Rectal smooth muscle tissue (tissue), 1 donor: ENCODE data around the gene KRT13.

Experiments used
- H3K27ac ChIP-seq: one replicate; pipeline ENCODE4 v1.7.0; 2013; ENCODE audit warnings: low read depth, low read length, inconsistent platforms
- H3K27me3 ChIP-seq: one replicate; pipeline ENCODE4 v1.7.0; 2013; ENCODE audit warnings: low read length; ENCODE audit not compliant: control insufficient read depth, insufficient read depth
- H3K36me3 ChIP-seq: one replicate; pipeline ENCODE4 v1.7.0; 2013; ENCODE audit warnings: low read length; ENCODE audit not compliant: control insufficient read depth, insufficient read depth
- H3K4me1 ChIP-seq: one replicate; pipeline ENCODE4 v1.7.0; 2013; ENCODE audit warnings: low read length; ENCODE audit not compliant: control insufficient read depth, insufficient read depth
- H3K4me3 ChIP-seq: one replicate; pipeline ENCODE4 v1.7.0; 2013; ENCODE audit warnings: low read length
- H3K9ac ChIP-seq: one replicate; pipeline ENCODE4 v1.7.0; 2013; ENCODE audit warnings: low read length

The KRT13 gene

GRCh38 chr17:41505007-41505808 lies at the start of gene KRT13:
Gene KRT13 (minus strand): TSS chr17:41505612. CDS start chr17:41505550, 62 bp downstream.
- Histone ChIP-seq H3K9ac (no peak within 1 kb of the TSS), H3K4me3 (no peak within 1 kb of the TSS), H3K27ac (no peak within 1 kb of the TSS), H3K4me1 (peaks cover 3% of the 10 kb centered on the region), H3K36me3 (no peaks in the 10 kb centered on the region), H3K27me3 (no peaks in the 10 kb centered on the region)

- no peak overlapping the region for H3K27ac ChIP-seq
- no peaks in the 10 kb centered on the region for H3K36me3 ChIP-seq
- no peak overlapping the region for H3K4me3 ChIP-seq
- no peaks in the 10 kb centered on the region for H3K27me3 ChIP-seq
- peaks cover under 1% of the 10 kb centered on the region for H3K4me1 ChIP-seq
- no peak overlapping the region for H3K9ac ChIP-seq
Measured at GRCh38 chr17:41553987-41554680, 48.7 kb upstream of the KRT13 start.

DNA sequence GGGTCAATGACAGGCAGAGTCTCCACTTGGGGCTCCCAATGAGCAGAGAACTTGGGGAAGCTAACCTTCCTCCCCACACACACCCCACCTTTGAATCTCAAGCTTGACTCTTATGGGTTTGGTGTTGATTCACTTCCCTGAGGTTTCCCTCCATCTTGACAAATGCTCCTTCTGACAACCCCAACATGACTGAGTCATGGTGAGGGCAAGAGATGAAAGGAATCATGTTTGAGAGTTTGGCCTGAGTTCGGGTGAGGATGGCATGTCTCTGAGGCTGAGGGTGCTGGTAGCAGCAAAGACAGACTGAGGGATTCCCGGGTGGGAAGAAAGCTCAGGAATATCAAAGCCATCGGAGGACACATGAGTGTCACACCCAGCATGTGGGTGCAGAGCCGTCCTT lies 47.8 kb upstream of the KRT13 start:
- Histone ChIP-seq H3K27me3 (peaks cover 1% of the 10 kb centered on the region), H3K36me3 (no peaks in the 10 kb centered on the region), H3K4me1 (peaks cover 6% of the 10 kb centered on the region), H3K9ac (no peak overlapping the region), H3K4me3 (no peak overlapping the region), H3K27ac (no peak overlapping the region)

DNA sequence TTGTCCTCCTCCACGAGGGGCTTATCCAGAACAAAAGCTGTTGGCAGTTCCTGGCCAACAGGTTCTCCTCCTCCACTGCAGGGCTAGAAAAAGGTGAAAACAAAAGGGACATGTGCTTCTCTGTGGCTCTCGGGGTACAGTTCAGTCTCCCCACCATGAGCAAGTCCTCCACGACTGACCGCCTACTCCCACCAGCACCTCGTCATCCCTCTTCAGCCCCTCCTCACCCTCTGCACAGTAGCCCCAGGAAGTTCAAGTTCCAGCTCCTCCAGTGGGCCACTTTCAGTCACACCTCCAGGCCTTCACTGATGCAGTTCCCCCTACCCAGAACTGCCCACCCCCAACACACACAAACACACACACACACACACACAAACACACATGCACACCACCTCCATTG lies 47.0 kb upstream of the KRT13 start:
- H3K4me1 ChIP-seq = peaks cover 10% of the 10 kb centered on the region
- H3K36me3 ChIP-seq = no peaks in the 10 kb centered on the region
- no peak overlapping the region for H3K9ac ChIP-seq
- H3K4me3 ChIP-seq = no peak overlapping the region
- H3K27ac ChIP-seq = no peak overlapping the region
- peaks cover 4% of the 10 kb centered on the region for H3K27me3 ChIP-seq

DNA sequence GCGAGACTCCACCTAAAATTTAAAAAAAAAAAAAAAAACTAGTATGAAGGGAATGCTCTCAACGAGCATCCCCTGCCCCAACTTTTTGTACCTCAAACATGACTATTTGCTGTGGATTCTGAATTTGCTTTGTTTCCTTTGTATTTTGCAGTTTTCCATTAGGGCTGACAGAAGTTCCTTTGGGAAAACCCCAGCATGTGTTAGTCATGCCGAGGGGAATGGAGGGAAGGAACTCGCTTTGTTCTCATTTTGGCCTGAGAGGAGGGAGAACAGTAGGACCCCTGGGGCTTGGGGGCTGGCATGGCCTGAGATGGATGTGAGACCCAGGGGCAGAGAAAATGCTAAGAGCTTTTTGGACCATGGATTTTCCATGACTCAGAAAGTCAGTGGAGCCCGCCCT lies 46.0 kb upstream of the KRT13 start:
- no peak overlapping the region for H3K9ac ChIP-seq
- H3K27me3 ChIP-seq = peaks cover 4% of the 10 kb centered on the region
- H3K4me1 ChIP-seq = peaks cover 10% of the 10 kb centered on the region
- no peak overlapping the region for H3K4me3 ChIP-seq
- H3K36me3 ChIP-seq = no peaks in the 10 kb centered on the region
- no peak overlapping the region for H3K27ac ChIP-seq

GRCh38 chr17:41549596-41550039 lies 44.2 kb upstream of the KRT13 start:
- Histone ChIP-seq H3K27ac (no peak overlapping the region), H3K4me1 (peaks cover 10% of the 10 kb centered on the region), H3K9ac (no peak overlapping the region), H3K4me3 (no peak overlapping the region), H3K27me3 (peaks cover 4% of the 10 kb centered on the region), H3K36me3 (no peaks in the 10 kb centered on the region)

DNA sequence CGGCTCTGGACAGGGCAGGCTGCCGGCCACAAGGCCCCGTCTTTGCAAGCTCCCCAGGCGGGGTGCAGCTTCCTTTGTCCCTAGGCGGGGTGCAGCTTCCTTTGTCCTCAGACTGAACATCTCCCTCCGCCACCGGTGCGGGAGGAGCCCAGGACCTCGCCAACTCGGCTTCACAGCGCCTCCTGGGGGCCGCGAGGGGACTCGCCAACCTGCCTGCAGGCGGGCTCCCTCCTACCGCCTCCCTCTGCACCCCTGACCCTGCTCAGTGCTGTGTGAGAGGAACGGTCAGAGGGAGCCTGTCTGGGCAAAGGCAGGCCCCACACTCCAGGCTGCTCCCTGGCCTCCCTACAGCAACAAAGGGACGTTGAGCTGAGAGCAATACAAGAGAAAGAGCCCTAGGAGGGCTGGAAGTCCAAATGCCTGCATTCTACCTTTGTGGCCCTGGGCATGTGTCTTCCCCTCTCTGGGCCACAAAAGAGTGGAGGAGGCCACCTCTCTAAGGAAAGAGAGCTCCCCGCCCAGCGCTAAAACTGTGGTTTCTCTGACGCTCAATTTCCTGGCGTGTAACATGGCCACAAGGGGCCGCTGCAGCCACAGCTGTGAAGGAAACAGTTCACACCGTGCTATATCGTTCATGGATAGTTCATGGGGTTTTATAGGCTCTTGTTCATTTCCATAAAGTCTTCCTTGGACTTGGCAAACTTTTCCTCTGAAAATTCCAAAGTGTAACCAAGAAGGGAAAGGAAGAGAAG lies 43.6 kb upstream of the KRT13 start:
- Histone ChIP-seq H3K4me1 (peaks cover 10% of the 10 kb centered on the region), H3K36me3 (no peaks in the 10 kb centered on the region), H3K4me3 (peak overlapping the region; percentile 59), H3K27me3 (peaks cover 4% of the 10 kb centered on the region), H3K9ac (no peak overlapping the region), H3K27ac (no peak overlapping the region)

GRCh38 chr17:41547921-41548843 lies 42.8 kb upstream of the KRT13 start:
- H3K27me3 ChIP-seq = peaks cover 4% of the 10 kb centered on the region
- H3K4me3 ChIP-seq = peak overlapping the region; percentile 59
- H3K36me3 ChIP-seq = no peaks in the 10 kb centered on the region
- H3K4me1 ChIP-seq = peaks cover 10% of the 10 kb centered on the region
- H3K9ac ChIP-seq = no peak overlapping the region
- no peak overlapping the region for H3K27ac ChIP-seq

DNA sequence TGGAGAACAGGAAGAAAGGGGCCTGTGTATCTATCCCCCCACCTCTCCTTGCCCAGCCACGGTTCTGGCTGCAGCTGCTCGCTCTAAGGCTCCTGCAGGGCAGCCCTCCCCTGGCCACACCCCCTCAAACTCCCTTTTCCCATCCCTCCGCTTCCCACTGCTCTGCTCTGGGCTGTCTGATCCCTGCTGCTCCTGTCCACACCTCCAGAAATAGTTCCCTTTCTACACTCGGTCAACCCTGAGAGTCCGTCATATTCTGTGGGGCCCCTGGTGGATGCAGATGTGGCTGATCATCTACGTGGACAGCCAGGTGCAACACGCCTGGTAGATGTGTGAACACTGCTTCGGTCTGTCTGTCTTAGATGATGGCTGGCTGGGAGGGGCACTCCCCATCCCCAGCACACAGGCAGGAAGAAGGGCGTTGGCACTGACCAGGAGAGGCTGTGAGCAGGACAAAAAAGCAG lies 42.0 kb upstream of the KRT13 start:
- Histone ChIP-seq H3K36me3 (no peaks in the 10 kb centered on the region), H3K27ac (no peak overlapping the region), H3K9ac (no peak overlapping the region), H3K4me3 (no peak overlapping the region), H3K27me3 (peaks cover 4% of the 10 kb centered on the region), H3K4me1 (peaks cover 10% of the 10 kb centered on the region)

DNA sequence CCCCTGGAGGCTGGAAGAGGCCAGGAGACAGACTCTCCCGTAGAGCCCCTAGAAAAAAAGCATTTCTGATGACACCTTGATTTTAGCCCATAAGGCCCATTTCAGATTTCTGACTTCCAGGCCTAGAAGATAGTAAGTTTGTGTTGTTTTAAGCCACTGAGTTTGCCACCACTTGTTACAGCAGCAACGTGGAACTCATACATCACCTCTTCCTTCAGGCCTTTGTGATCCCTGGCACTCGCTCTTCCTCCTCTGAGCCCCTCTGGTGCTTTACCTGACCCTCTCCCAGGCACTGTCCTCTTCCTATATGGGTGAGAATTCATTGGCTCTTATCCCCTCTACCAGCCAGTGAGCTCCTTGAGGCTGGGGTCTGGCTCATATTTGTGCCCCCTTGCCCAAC lies 41.4 kb upstream of the KRT13 start:
- H3K4me1 ChIP-seq = peaks cover 10% of the 10 kb centered on the region
- no peak overlapping the region for H3K27ac ChIP-seq
- no peak overlapping the region for H3K4me3 ChIP-seq
- no peak overlapping the region for H3K9ac ChIP-seq
- no peaks in the 10 kb centered on the region for H3K36me3 ChIP-seq
- H3K27me3 ChIP-seq = peaks cover 4% of the 10 kb centered on the region

- Histone ChIP-seq H3K27ac (no peak overlapping the region), H3K27me3 (peaks cover 4% of the 10 kb centered on the region), H3K4me3 (no peak overlapping the region), H3K36me3 (no peaks in the 10 kb centered on the region), H3K4me1 (peaks cover 10% of the 10 kb centered on the region), H3K9ac (no peak overlapping the region)
Measured at GRCh38 chr17:41545829-41546410, 40.5 kb upstream of the KRT13 start.
